GM23338 (cell line): Measurements from ENCODE around the gene EDN1. TPM values are rescaled to one million over a fixed set of nuclear protein-coding genes. Genes with fewer than 3 reads are reported as not detected.

Experiments used
- CREB1 ChIP-seq: fragments of 250-450 bp; sonication (Bioruptor Pico); IDR thresholded peaks from 2 replicates; pipeline ENCODE4 v1.5.0; 2020; ENCODE audit warnings: low read depth, mild to moderate bottlenecking, moderate library complexity
- EZH2 ChIP-seq: fragments of 200-600 bp; sonication (generic); IDR thresholded peaks from one replicate; pipeline ENCODE4 v1.8.0; 2017; ENCODE audit warnings: antibody characterized with exemption, mild to moderate bottlenecking, low read depth; ENCODE audit not compliant: unreplicated experiment
- EZH2phosphoT487 ChIP-seq: fragments of 200-600 bp; sonication (generic); IDR thresholded peaks from one replicate; pipeline ENCODE4 v1.8.1; 2018; ENCODE audit warnings: antibody characterized with exemption; ENCODE audit not compliant: unreplicated experiment
- NANOG ChIP-seq: IDR thresholded peaks from 2 replicates; pipeline ENCODE4 v1.6.1; 2016; ENCODE audit warnings: antibody characterized with exemption, borderline replicate concordance
- POLR2AphosphoS5 ChIP-seq: IDR thresholded peaks from 2 replicates; pipeline ENCODE4 v1.6.1; 2016; ENCODE audit warnings: antibody characterized with exemption, low read depth
- REST ChIP-seq: IDR thresholded peaks from one replicate; pipeline ENCODE4 v1.6.1; 2018; ENCODE audit warnings: antibody characterized with exemption; ENCODE audit not compliant: unreplicated experiment
- STAT1 ChIP-seq: IDR thresholded peaks from one replicate; pipeline ENCODE4 v1.6.1; 2016; ENCODE audit warnings: antibody characterized with exemption; ENCODE audit not compliant: unreplicated experiment
- ZNF462 ChIP-seq: fragments of 250-450 bp; sonication (Bioruptor Pico); IDR thresholded peaks from 2 replicates; pipeline ENCODE4 v1.5.0; 2020; ENCODE audit warnings: mild to moderate bottlenecking, moderate library complexity
- polyA plus RNA-seq: library from polyadenylated mRNA; unstranded; fragments of >200 nt; fragmentation: Nextera tagmentation; extraction: Ambion mirVana; gene quantifications from 2 replicates; pipeline ENCODE4 v1.2.1, GENCODE V29; 2016
- total RNA-seq: library from RNA; depleted of rRNA; stranded (reverse); fragments of >200 nt; shearing (Covaris generic); gene quantifications from 2 replicates; pipeline ENCODE4 v1.2.3, GENCODE V29; 2014

Gene EDN1
- total and polyA plus RNA-seq, 2 experiments from 2014 or later, result 0.80 to 1.2 TPM

- TF ChIP-seq ZNF462 (CRISPR knock-in tag) (no peak), REST (no peak), POLR2AphosphoS5 (no peak), STAT1 (no peak), CREB1 (no peak), EZH2phosphoT487 (no peak), EZH2 (no peak), NANOG (no peak)
These were observed 26.8 kb upstream of the EDN1 start (continued) for GRCh38 chr6:12263403-12263802.
